ENCODE measurements around the gene SUSD4. TPM values are rescaled to one million over a fixed set of nuclear protein-coding genes. Genes with fewer than 3 reads are reported as not detected.

SUSD4 gene
- total and polyA plus RNA-seq, 2 of the 4 experiments (the other 2 are of a cell fraction), result 1.8 to 2.7 TPM

DNA sequence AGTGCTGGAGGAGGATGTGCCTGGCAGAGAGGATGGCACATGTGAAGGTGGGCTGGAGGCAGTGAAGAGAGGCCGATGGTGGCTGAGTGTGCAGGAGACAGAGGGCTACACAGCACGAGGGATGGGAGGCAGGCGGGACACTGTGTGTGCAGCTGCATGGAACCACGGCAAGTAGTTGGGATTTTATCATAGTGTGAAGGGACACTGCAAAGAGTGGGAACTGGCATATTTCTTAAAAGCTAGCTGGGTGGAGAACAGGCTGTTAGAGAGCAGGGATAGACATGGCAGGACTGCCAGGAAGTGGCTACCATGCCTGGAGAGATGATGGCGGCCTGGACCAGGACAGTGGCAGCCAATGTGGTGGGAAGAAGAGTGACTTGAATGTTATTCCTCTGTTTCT, 118.6 kb downstream of the SUSD4 start:
- POLR2A ChIA-PET (ENCODE audit: unreplicated experiment), result no interaction called here
- H2BK5ac ChIP-seq (ENCODE audit: low read depth, low read length, poor library complexity, severe bottlenecking), result no peak overlapping the region
- H3K14ac ChIP-seq (replicated peaks; ENCODE audit: low read depth, low read length), result no peak overlapping the region
- no peak overlapping the region for H4K5ac ChIP-seq (ENCODE audit: low read depth, low read length)
- 93% methylated on average over 4 of the region's 5 CpGs; no CpG with 5 or more reads in 1 of the 2 experiments for WGBS, 2 experiments (ENCODE audit: extremely low coverage in 2 of 2, insufficient read length in 1 of 2)
- peaks cover 18% of the 10 kb centered on the region for H3K27me3 ChIP-seq (ENCODE audit: control insufficient read depth, insufficient read depth, low read length)
- H3K4me3 ChIP-seq (ENCODE audit: insufficient read depth, low read depth, low read length), result no peak overlapping the region
- no peak overlapping the region for H2BK120ac ChIP-seq (ENCODE audit: low read depth, low read length)
- no peak overlapping the region for H3K4ac ChIP-seq (ENCODE audit: low read depth, low read length)
- no peaks in the 10 kb centered on the region for H3K79me1 ChIP-seq (ENCODE audit: low read depth in 1 of 2, low read length in 2 of 2)
- no peaks in the 10 kb centered on the region for H3K4me1 ChIP-seq (ENCODE audit: control insufficient read depth, insufficient read depth, low read length)
- no peaks in the 10 kb centered on the region; the same call in 1 of the 2 replicates for H4K20me1 ChIP-seq (ENCODE audit: insufficient read depth, low read length)
- intact Hi-C loops (cut with micrococcal nuclease) (loop anchor here (2.0 kb wide), 1 partner anchor 113 kb away; no protein-coding TSS in a partner anchor), in situ Hi-C loops (cut with MboI; ENCODE audit: low sequenced_read_pairs) (no loop called here), dilution Hi-C loops (cut with HindIII; ENCODE audit: low sequenced_read_pairs, unreplicated experiment) (no loop called here)
- H2AK9ac ChIP-seq (replicated peaks; ENCODE audit: low read depth, low read length, poor library complexity), result no peak overlapping the region
- no peaks in the 10 kb centered on the region for H3K36me3 ChIP-seq (ENCODE audit: control insufficient read depth, insufficient read depth, low read length)
- no TSS peak for BruUV-seq (replicated peaks)
- H3K18ac ChIP-seq (ENCODE audit: low read depth, low read length), result no peak overlapping the region
- H3K56ac ChIP-seq (ENCODE audit: extremely low read depth, insufficient read depth, low read length), result no peak overlapping the region
- H4K91ac ChIP-seq (ENCODE audit: insufficient read depth, low read depth, low read length), result no peak overlapping the region
- TF ChIP-seq CEBPB (IDR thresholded peaks at IDR 0.05; ENCODE audit: low read depth, low read length) (no peak), MXI1 (IDR thresholded peaks at IDR 0.05; ENCODE audit: borderline replicate concordance, low read depth, low read length) (no peak), RAD21 (IDR thresholded peaks at IDR 0.05; ENCODE audit: low read length) (no peak), RFX5 (IDR thresholded peaks at IDR 0.05; ENCODE audit: low read depth, low read length) (no peak), POLR2A (IDR thresholded peaks at IDR 0.05; ENCODE audit: low read depth, low read length) (no peak), BHLHE40 (IDR thresholded peaks at IDR 0.05; ENCODE audit: low read depth, low read length) (no peak), CHD1 (IDR thresholded peaks at IDR 0.05; ENCODE audit: low read depth, low read length) (no peak)
- TF ChIP-seq, protein P1, sequence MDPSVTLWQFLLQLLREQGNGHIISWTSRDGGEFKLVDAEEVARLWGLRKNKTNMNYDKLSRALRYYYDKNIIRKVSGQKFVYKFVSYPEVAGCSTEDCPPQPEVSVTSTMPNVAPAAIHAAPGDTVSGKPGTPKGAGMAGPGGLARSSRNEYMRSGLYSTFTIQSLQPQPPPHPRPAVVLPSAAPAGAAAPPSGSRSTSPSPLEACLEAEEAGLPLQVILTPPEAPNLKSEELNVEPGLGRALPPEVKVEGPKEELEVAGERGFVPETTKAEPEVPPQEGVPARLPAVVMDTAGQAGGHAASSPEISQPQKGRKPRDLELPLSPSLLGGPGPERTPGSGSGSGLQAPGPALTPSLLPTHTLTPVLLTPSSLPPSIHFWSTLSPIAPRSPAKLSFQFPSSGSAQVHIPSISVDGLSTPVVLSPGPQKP (IDR thresholded peaks at IDR 0.05; ENCODE audit: borderline replicate concordance, low read depth, low read length), result no peak
- TF ChIP-seq, protein P2, sequence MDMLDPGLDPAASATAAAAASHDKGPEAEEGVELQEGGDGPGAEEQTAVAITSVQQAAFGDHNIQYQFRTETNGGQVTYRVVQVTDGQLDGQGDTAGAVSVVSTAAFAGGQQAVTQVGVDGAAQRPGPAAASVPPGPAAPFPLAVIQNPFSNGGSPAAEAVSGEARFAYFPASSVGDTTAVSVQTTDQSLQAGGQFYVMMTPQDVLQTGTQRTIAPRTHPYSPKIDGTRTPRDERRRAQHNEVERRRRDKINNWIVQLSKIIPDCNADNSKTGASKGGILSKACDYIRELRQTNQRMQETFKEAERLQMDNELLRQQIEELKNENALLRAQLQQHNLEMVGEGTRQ (IDR thresholded peaks at IDR 0.05; ENCODE audit: low read depth, low read length), result no peak
- CTCF ChIA-PET, result interaction anchor here (1.5 kb wide), 1 partner anchor 112 kb away, joined by 7 read pairs; no protein-coding TSS in a partner anchor
- no peak overlapping the region for H3K9ac ChIP-seq (ENCODE audit: low read depth, low read length)
- no peak overlapping the region for H3K23ac ChIP-seq (ENCODE audit: low read depth, low read length)
- H4K8ac ChIP-seq (ENCODE audit: low read depth in 2 of 2, low read length in 2 of 2), result no peak overlapping the region
- no peak overlapping the region for H2AK5ac ChIP-seq (ENCODE audit: low read depth, low read length)
- no peak overlapping the region for H3K27ac ChIP-seq (ENCODE audit: insufficient read depth, low read length)
- H2BK15ac ChIP-seq (ENCODE audit: low read depth, low read length), result no peak overlapping the region
- no peaks in the 10 kb centered on the region for H3K9me1 ChIP-seq (ENCODE audit: insufficient read depth, low read length)
- no peak overlapping the region for H3K4me2 ChIP-seq (ENCODE audit: low read depth, low read length)
- H2BK20ac ChIP-seq (ENCODE audit: low read depth, low read length), result no peak overlapping the region
- H2AFZ ChIP-seq (replicated peaks; ENCODE audit: low read length, poor library complexity), result no peak overlapping the region
- H3K9me3 ChIP-seq (ENCODE audit: control insufficient read depth, insufficient read depth, low read length), result no peaks in the 10 kb centered on the region
- ATAC-seq (ENCODE audit: low read depth), result no peak
- no peak for DNase-seq
